Activated CD4-positive, alpha-beta T cell treated with anti-CD3 and anti-CD28 coated beads for 36 hours (primary cell): Measurements from ENCODE around the gene CHKA. TPM values are rescaled to one million over a fixed set of nuclear protein-coding genes. Genes with fewer than 3 reads are reported as not detected.

Experiments used
- ATAC-seq: fragments of 200-7000 bp; cut with Tn5 transposase; one replicate; pipeline ENCODE4 v1.10.0; 2021; ENCODE audit warnings: mild to moderate bottlenecking, moderate library complexity
- CTCF ChIA-PET: fragments of 350-600 bp; sonication (Branson Sonifier 250); formaldehyde crosslinking; loops from one replicate; lab custom pipeline; 2021; ENCODE audit warnings: antibody characterized with exemption; lab: Charles Lee
- POLR2A ChIA-PET: fragments of 350-600 bp; sonication (Branson Sonifier 250); formaldehyde crosslinking; loops from one replicate; lab custom pipeline; 2021; ENCODE audit warnings: antibody characterized with exemption, inconsistent platforms; lab: Charles Lee
- DNase-seq: peaks from one replicate; pipeline ENCODE4 v3.0.0-alpha.2; 2020
- H3K27ac Mint-ChIP-seq: one replicate; pipeline ENCODE4 v1.8.0; 2021; ENCODE audit warnings: mixed read lengths
- H3K27me3 Mint-ChIP-seq: one replicate; pipeline ENCODE4 v1.8.0; 2021; ENCODE audit warnings: mixed read lengths
- H3K36me3 Mint-ChIP-seq: one replicate; pipeline ENCODE4 v1.8.0; 2021; ENCODE audit warnings: low read depth, mixed read lengths
- H3K4me1 Mint-ChIP-seq: one replicate; pipeline ENCODE4 v1.8.0; 2021; ENCODE audit warnings: mixed read lengths
- H3K4me3 Mint-ChIP-seq: one replicate; pipeline ENCODE4 v1.8.0; 2021; ENCODE audit warnings: mild to moderate bottlenecking, moderate library complexity, mixed read lengths
- H3K9me3 Mint-ChIP-seq: one replicate; pipeline ENCODE4 v1.8.0; 2021; ENCODE audit warnings: low read depth, mixed read lengths
- intact Hi-C, 2 experiments: fragments of 100-400 bp; cut with DNase I in 1 of 2; cut with micrococcal nuclease in 1 of 2; formaldehyde crosslinking; loops; one replicate each; pipeline versions ENCODE4 v1.14.2 to v1.15.1; 2022 to 2024; cut with DNase I, micrococcal nuclease
- total RNA-seq, 2 experiments: library from RNA; stranded (reverse); gene quantifications; one replicate each; pipeline ENCODE4 v1.2.3, GENCODE V29; 2021

Gene CHKA
- total RNA-seq, 2 experiments from 2014 or later, result 5.5 to 7.5 TPM

DNA sequence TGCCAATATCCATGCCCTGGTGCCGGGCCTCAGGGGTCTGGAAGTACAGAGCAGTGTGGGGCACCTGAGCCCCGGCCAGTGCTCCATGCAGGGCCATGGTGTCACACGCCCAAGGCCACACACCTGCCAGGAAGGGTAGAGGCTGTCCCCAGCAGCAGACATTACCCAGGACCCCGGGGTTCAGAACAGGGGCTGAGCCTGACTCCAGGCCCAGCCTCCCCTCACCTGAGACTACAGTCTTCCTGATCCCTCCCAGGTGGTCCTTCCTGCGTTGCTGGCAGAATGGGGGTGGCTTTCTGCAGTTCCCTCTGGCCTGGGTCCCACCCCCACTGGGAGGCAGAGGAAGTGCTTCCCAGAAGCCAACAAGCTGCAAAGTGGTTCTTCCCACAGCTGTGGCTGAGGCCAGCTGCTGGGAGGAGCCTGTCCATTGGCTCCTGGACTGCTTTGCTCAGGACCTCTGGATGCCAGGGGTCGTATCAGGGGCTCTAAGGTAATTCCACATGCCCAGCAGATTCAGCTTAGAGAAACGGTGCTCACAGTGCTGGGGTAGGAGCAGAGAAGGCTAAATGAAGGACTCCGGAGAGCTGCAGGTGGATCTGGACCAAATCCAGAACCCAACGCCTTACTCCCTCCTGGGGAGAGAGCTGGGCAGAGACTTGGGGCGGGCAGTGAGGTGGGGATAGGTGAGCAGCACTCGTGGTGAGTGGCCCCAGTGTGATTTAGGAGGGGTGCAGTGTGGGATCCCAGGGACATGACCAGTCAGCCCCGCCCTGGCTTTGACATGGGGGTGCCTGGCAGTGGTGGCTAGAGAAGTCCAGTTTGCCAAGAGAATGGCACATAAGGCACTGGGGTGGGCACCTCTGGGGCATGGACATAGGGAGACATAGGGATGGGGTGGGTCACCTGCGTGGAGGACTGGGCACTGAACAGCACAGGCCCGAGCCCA, 69.7 kb downstream of the CHKA start:
- CTCF ChIA-PET, result no interaction called here
- no peak for DNase-seq
- H3K27ac Mint-ChIP-seq, result no peak overlapping the region
- H3K9me3 Mint-ChIP-seq, result no peaks in the 10 kb centered on the region
- H3K27me3 Mint-ChIP-seq, result no peaks in the 10 kb centered on the region
- intact Hi-C loops, result no loop called here
- H3K4me3 Mint-ChIP-seq, result no peak overlapping the region
- peaks cover 2% of the 10 kb centered on the region for H3K4me1 Mint-ChIP-seq
- no peak for ATAC-seq
- H3K36me3 Mint-ChIP-seq, result peaks cover 21% of the 10 kb centered on the region
- POLR2A ChIA-PET, result interaction anchor here (0.6 to 0.7 kb wide), 2 partner anchors 10 to 89 kb away, joined by 3 read pairs; no protein-coding TSS in a partner anchor

DNA sequence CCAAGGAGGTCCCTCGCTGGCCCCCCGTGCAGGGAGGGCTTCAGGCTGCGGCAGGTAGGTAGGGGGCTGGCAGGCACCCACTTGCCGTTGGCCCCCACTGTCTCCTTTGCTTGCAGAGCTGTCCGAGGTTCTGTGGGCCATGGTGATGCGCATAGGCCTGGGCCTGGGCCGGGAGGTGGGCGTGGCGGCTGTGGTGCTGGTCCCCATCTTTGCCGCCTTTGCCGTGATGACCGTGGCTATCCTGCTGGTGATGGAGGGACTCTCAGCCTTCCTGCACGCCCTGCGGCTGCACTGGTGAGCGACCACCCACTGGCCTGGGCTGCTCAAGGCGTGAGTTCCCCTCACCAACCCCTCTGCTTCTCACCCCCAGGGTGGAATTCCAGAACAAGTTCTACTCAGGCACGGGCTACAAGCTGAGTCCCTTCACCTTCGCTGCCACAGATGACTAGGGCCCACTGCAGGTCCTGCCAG, 70.8 kb downstream of the CHKA start:
- no peak for DNase-seq
- CTCF ChIA-PET, result no interaction called here
- H3K9me3 Mint-ChIP-seq, result no peaks in the 10 kb centered on the region

DNA sequence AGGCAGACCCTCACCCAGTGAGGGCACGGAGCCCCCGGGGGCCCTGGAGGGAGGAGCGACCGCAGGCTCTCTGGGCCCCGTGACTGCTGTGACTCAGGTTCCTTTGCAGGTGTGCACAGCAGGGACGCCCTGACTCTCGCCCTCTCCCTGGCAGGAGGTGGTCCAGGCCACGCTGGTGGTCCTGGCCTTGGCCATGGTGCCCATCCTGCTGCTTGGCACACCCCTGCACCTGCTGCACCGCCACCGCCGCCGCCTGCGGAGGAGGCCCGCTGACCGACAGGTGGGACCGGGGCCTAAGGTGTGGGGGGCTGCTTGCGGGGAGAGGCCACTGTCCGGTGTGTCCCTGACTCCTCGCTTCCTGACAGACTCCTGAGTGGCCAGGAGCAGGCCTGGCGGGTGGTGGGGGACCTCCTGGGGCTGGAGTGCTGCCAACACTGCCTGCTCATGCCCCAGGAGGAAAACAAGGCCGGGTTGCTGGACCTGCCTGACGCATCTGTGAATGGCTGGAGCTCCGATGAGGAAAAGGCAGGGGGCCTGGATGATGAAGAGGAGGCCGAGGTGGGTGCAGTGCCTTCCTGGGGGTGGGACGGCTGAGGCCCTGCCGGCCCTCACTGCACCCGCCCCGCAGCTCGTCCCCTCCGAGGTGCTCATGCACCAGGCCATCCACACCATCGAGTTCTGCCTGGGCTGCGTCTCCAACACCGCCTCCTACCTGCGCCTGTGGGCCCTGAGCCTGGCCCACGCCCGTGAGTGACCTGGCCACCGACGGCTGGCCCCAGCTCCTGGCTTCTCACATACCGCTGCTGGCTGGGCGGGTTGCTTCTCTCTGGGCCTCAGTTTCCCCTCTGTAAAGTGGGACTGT, 71.4 kb downstream of the CHKA start:
- H3K27ac Mint-ChIP-seq, result no peak overlapping the region
- H3K36me3 Mint-ChIP-seq, result peaks cover 21% of the 10 kb centered on the region
- H3K4me1 Mint-ChIP-seq, result no peaks in the 10 kb centered on the region
- H3K9me3 Mint-ChIP-seq, result no peaks in the 10 kb centered on the region
- intact Hi-C loops, result no loop called here
- no peaks in the 10 kb centered on the region for H3K27me3 Mint-ChIP-seq
- ChIA-PET POLR2A (no interaction called here), CTCF (no interaction called here)
- no peak overlapping the region for H3K4me3 Mint-ChIP-seq
- ATAC-seq (no peak), DNase-seq (no peak)

More for the DNA sequence above, 70.8 kb downstream of the CHKA start:
- Mint-ChIP-seq H3K36me3 (peaks cover 21% of the 10 kb centered on the region), H3K4me1 (no peaks in the 10 kb centered on the region), H3K27me3 (no peaks in the 10 kb centered on the region), H3K27ac (no peak overlapping the region), H3K4me3 (no peak overlapping the region)
- no peak for ATAC-seq
- intact Hi-C loops, result no loop called here
- POLR2A ChIA-PET, result no interaction called here

DNA sequence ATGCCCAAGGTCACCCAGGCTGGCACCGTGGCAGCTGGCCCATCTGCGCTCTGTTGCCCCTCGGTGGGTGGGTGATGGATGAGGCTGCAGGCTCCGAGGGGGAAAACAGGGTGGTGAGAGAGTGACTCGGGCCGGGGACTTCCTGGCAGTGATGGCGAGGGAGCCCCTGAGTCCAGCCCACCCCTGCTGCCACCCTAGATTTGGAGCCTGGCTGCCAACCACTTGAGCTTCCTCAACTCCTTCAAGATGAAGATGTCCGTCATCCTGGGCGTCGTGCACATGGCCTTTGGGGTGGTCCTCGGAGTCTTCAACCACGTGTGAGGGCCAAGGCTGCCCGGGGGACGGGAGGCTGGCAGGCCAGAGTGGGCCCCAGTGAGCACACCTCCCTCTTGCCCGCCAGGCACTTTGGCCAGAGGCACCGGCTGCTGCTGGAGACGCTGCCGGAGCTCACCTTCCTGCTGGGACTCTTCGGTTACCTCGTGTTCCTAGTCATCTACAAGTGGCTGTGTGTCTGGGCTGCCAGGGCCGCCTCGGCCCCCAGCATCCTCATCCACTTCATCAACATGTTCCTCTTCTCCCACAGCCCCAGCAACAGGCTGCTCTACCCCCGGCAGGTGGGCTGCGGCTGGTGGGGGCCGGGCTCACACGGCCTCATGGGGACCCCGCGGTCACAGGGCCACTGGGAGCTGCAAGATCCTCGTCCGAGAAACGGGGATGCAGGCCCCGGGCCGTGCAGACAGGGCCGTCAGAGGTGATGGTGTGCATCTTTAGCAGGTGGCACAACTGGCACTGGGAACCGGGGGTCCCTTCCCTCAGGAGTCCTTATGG, 72.3 kb downstream of the CHKA start:
- Mint-ChIP-seq H3K27ac (no peak overlapping the region), H3K9me3 (no peaks in the 10 kb centered on the region), H3K4me3 (no peak overlapping the region), H3K36me3 (peaks cover 21% of the 10 kb centered on the region), H3K4me1 (no peaks in the 10 kb centered on the region), H3K27me3 (no peaks in the 10 kb centered on the region)
- CTCF ChIA-PET, result no interaction called here
- POLR2A ChIA-PET, result no interaction called here
- intact Hi-C loops, result no loop called here
- DNase-seq (no peak), ATAC-seq (no peak)

GRCh38 chr11:68047437-68048290, 73.5 kb downstream of the CHKA start:
- H3K4me1 Mint-ChIP-seq, result no peaks in the 10 kb centered on the region
- ChIA-PET CTCF (no interaction called here), POLR2A (no interaction called here)
- H3K9me3 Mint-ChIP-seq, result no peaks in the 10 kb centered on the region
- intact Hi-C loops, result no loop called here
- ATAC-seq, result no peak
- peak; percentile 3 for DNase-seq
- H3K27me3 Mint-ChIP-seq, result no peaks in the 10 kb centered on the region
- no peak overlapping the region for H3K4me3 Mint-ChIP-seq
- peaks cover 17% of the 10 kb centered on the region for H3K36me3 Mint-ChIP-seq
- H3K27ac Mint-ChIP-seq, result no peak overlapping the region

DNA sequence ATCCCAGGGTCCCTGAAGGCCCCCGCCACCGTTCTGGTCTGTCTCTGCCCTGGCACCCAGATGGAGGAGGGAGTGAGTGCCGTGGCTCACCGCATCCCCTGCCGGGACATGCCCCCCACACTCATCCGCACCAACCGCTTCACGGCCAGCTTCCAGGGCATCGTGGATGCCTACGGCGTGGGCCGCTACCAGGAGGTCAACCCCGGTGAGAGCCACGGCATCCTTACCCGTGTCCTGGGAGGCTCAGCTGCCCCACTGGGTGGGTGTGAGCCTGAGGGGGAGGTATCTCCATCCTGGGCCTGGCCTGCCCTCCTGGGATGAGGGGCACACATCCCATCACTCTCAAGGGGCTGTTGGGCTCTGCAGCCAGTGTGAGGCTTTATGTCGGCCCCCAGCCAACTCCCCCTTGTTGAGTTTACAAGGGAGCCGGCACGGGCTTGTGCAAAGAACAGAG, 76.3 kb downstream of the CHKA start:
- DNase-seq, result no peak
- Mint-ChIP-seq H3K27ac (no peak overlapping the region), H3K36me3 (peaks cover 12% of the 10 kb centered on the region), H3K9me3 (no peaks in the 10 kb centered on the region), H3K4me1 (peaks cover 6% of the 10 kb centered on the region), H3K27me3 (no peaks in the 10 kb centered on the region), H3K4me3 (no peak overlapping the region)
- POLR2A ChIA-PET, result no interaction called here
- intact Hi-C loops, result no loop called here
- ATAC-seq, result no peak
- CTCF ChIA-PET, result no interaction called here

DNA sequence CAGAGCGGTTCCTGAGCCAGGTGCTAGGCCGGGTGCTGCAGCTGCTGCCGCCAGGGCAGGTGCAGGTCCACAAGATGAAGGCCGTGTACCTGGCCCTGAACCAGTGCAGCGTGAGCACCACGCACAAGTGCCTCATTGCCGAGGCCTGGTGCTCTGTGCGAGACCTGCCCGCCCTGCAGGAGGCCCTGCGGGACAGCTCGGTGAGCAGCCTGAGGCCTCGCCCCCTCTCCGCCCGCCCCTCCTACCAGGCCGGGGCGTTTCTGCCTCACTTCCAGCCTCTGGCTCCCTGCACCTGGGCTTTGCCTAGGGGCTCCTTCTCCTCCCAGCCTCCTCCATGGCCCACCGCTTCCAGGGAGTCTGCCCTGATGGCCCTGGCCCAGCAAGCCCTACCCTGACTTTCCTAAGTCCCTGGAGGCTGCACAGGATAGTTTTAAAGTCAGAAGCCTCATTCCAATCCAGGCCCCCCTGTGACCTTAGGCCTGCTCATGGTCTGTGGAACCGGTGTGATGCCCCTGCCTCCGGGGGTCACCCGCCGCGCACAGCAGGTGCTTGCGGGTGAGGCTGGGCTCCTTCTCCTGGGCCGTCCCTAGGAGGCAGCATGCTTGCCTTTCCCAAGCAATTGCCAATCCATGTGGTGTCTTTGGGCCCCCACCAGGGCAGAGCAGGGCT, 76.9 kb downstream of the CHKA start:
- H3K27ac Mint-ChIP-seq, result no peak overlapping the region
- peaks cover 13% of the 10 kb centered on the region for H3K36me3 Mint-ChIP-seq
- H3K4me3 Mint-ChIP-seq, result no peak overlapping the region
- ATAC-seq (no peak), DNase-seq (peak; percentile 3)
- H3K27me3 Mint-ChIP-seq, result no peaks in the 10 kb centered on the region
- ChIA-PET POLR2A (no interaction called here), CTCF (no interaction called here)
- intact Hi-C loops, result no loop called here
- peaks cover 6% of the 10 kb centered on the region for H3K4me1 Mint-ChIP-seq
- H3K9me3 Mint-ChIP-seq, result no peaks in the 10 kb centered on the region

- intact Hi-C loops, result no loop called here
- Mint-ChIP-seq H3K27ac (no peak overlapping the region), H3K9me3 (no peaks in the 10 kb centered on the region), H3K27me3 (no peaks in the 10 kb centered on the region), H3K4me1 (peaks cover 6% of the 10 kb centered on the region), H3K36me3 (peaks cover 13% of the 10 kb centered on the region), H3K4me3 (no peak overlapping the region)
- DNase-seq, result peak; percentile 6
- ChIA-PET CTCF (interaction anchor here (1.0 kb wide), 1 partner anchor 176 kb away, joined by 4 read pairs; no protein-coding TSS in a partner anchor), POLR2A (no interaction called here)
- ATAC-seq, result no peak
Observed at GRCh38 chr11:68043349-68044144, 77.6 kb downstream of the CHKA start.

GRCh38 chr11:68043029-68043348, 78.2 kb downstream of the CHKA start:
- peak; percentile 4 for DNase-seq
- H3K36me3 Mint-ChIP-seq, result peaks cover 13% of the 10 kb centered on the region
- POLR2A ChIA-PET, result interaction anchor here (0.7 kb wide), 1 partner anchor 480 kb away, joined by 4 read pairs; no protein-coding TSS in a partner anchor
- H3K9me3 Mint-ChIP-seq, result no peaks in the 10 kb centered on the region
- CTCF ChIA-PET, result interaction anchor here (1.0 kb wide), 1 partner anchor 176 kb away, joined by 4 read pairs; no protein-coding TSS in a partner anchor
- H3K4me3 Mint-ChIP-seq, result no peak overlapping the region
- no peaks in the 10 kb centered on the region for H3K27me3 Mint-ChIP-seq
- peaks cover 6% of the 10 kb centered on the region for H3K4me1 Mint-ChIP-seq
- intact Hi-C loops, result no loop called here
- ATAC-seq, result no peak
- H3K27ac Mint-ChIP-seq, result no peak overlapping the region
